Karpas-422 (cell line): ENCODE data around the gene ROBO1. TPM values are rescaled to one million over a fixed set of nuclear protein-coding genes. Genes with fewer than 3 reads are reported as not detected.

Experiments used
- DNase-seq: peaks from one replicate; pipeline ENCODE4 v3.0.0-alpha.2; 2015
- H2AFZ ChIP-seq: fragments of 200-600 bp; sonication (generic); 2 replicates; pipeline ENCODE4 v1.6.1; 2014; ENCODE audit warnings: antibody characterized with exemption, low read length, mixed read lengths
- H3K27ac ChIP-seq: fragments of 200-600 bp; sonication (generic); 2 replicates; pipeline ENCODE4 v1.5.1; 2014; ENCODE audit warnings: mild to moderate bottlenecking, low read length, moderate library complexity
- H3K27me3 ChIP-seq: fragments of 200-600 bp; sonication (generic); 2 replicates; pipeline ENCODE4 v1.6.1; 2014; ENCODE audit warnings: low read length, mixed read lengths
- H3K36me3 ChIP-seq: fragments of 200-600 bp; sonication (generic); 2 replicates; pipeline ENCODE4 v1.6.1; 2014; ENCODE audit warnings: low read length, mixed read lengths; ENCODE audit not compliant: insufficient read depth
- H3K4me1 ChIP-seq: fragments of 200-600 bp; sonication (generic); 2 replicates; pipeline ENCODE4 v1.6.1; 2014; ENCODE audit warnings: mild to moderate bottlenecking, low read length, mixed read lengths
- H3K4me2 ChIP-seq: fragments of 200-600 bp; sonication (generic); 2 replicates; pipeline ENCODE4 v1.6.1; 2014; ENCODE audit warnings: low read length, low read depth, mild to moderate bottlenecking; ENCODE audit not compliant: poor library complexity, severe bottlenecking
- H3K4me3 ChIP-seq: fragments of 200-600 bp; sonication (generic); 2 replicates; pipeline ENCODE4 v1.5.1; 2014; ENCODE audit warnings: mild to moderate bottlenecking, antibody characterized with exemption, low read length, mixed read lengths
- H3K79me2 ChIP-seq: fragments of 200-600 bp; sonication (generic); 2 replicates; pipeline ENCODE4 v1.6.1; 2014; ENCODE audit warnings: mild to moderate bottlenecking, low read length, mixed read lengths
- H3K9ac ChIP-seq: fragments of 200-600 bp; sonication (generic); 2 replicates; pipeline ENCODE4 v1.6.0; 2014; ENCODE audit warnings: low read length
- H3K9me2 ChIP-seq: fragments of 200-600 bp; sonication (generic), shearing (Covaris generic); replicated peaks from 2 replicates; pipeline ENCODE4 v1.6.0; 2014; ENCODE audit warnings: mild to moderate bottlenecking, low read length, moderate library complexity; ENCODE audit not compliant: insufficient read depth
- H3K9me3 ChIP-seq: fragments of 300-700, 200-600 bp; sonication (generic); 2 replicates; pipeline ENCODE4 v1.6.1; 2014; ENCODE audit warnings: low read length, mixed read lengths
- H4K20me1 ChIP-seq: fragments of 200-600 bp; sonication (generic); 2 replicates; pipeline ENCODE4 v1.6.1; 2014; ENCODE audit warnings: mild to moderate bottlenecking, antibody characterized with exemption, low read length, low read depth; ENCODE audit not compliant: insufficient read depth
- total RNA-seq: library from RNA; depleted of rRNA; stranded (reverse); fragments of >200 nt; shearing (Covaris generic); gene quantifications from 2 replicates; pipeline ENCODE4 v1.2.3, GENCODE V29; 2014; ENCODE audit warnings: low replicate concordance

The ROBO1 gene
- total RNA-seq, 1 experiment from 2014 or later = not detected

DNA sequence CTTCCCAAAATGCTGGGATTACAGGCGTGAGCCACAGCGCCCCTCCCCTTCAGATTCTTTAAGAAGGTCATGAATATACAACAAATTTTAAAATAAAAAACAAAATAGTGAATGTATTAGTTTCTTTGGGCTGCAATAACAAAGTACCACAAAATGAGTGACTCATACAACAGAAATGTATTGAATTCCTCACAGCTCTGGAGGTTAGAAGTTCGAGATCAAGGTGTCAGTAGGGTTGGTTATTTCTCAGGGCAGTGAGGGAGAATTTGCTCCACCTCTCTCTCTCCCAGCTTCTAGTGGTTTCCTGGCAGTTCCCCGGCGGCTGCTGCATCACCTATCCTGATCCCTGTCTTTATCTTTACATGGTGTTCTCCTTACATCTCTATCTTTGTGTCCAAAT, 804.0 kb downstream of the ROBO1 start:
- Histone ChIP-seq H3K4me1 (no peaks in the 10 kb centered on the region), H3K27me3 (no peaks in the 10 kb centered on the region), H3K9me2 (no peaks in the 10 kb centered on the region), H2AFZ (no peak overlapping the region), H3K9me3 (no peaks in the 10 kb centered on the region), H3K36me3 (no peaks in the 10 kb centered on the region), H3K79me2 (no peaks in the 10 kb centered on the region), H3K4me3 (no peak overlapping the region), H3K27ac (no peak overlapping the region), H3K9ac (no peak overlapping the region), H3K4me2 (no peak overlapping the region), H4K20me1 (no peaks in the 10 kb centered on the region)
- no peak for DNase-seq

DNA sequence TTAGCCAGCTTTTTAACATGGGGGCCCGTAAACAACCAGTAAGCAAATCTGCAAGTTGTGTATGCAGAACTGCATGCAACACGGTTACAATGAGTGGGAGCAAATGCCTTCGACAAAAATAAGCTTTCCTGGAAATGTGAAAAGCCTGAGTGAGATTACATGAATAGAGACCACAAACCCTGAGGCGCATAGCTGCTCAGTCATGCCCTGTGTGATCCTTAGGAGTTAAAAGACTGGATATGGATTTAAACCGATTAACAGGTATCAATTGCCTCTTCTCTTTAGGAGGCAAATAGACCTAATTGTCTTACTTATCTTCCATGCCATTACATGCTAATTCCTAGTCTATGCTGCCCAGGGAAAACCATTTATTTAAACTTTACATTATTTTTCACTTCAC, 810.3 kb downstream of the ROBO1 start:
- Histone ChIP-seq H2AFZ (no peak overlapping the region), H3K36me3 (no peaks in the 10 kb centered on the region), H3K9me3 (no peaks in the 10 kb centered on the region), H3K4me1 (no peaks in the 10 kb centered on the region), H3K4me2 (no peak overlapping the region), H4K20me1 (no peaks in the 10 kb centered on the region), H3K27ac (no peak overlapping the region), H3K79me2 (no peaks in the 10 kb centered on the region), H3K4me3 (no peak overlapping the region), H3K27me3 (no peaks in the 10 kb centered on the region), H3K9ac (no peak overlapping the region), H3K9me2 (no peaks in the 10 kb centered on the region)
- no peak for DNase-seq

DNA sequence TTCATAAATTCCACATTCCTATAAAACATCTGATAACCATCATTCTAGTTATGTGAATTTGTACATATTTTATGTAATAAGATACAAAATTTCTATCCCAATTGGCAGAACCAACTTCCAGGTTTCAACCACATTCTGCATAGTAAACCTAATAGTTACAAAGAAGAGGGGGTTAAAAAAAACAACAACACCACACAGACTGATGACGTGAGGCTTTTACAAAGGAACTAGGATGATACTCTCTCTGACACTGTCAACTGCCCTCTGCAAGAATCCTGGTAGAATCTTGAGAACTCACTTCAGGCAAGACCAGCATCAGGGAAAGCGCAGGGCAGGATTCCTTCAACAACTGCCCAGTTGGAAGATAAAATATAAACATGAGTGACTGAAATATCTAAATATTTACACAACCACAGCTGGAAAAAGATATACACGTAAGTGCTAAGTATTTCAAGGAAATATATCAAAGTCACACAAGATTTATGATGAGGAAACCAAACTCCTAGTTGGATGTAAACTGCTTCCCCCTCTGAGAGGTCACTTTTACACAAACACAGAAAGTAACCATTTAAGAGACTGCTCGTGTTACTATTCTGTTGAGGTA, 816.4 kb downstream of the ROBO1 start:
- Histone ChIP-seq H3K27ac (no peak overlapping the region), H3K27me3 (no peaks in the 10 kb centered on the region), H3K4me2 (no peak overlapping the region), H3K9ac (no peak overlapping the region), H2AFZ (no peak overlapping the region), H3K9me3 (no peaks in the 10 kb centered on the region), H3K4me3 (no peak overlapping the region), H3K36me3 (no peaks in the 10 kb centered on the region), H3K9me2 (no peaks in the 10 kb centered on the region), H3K4me1 (no peaks in the 10 kb centered on the region), H3K79me2 (no peaks in the 10 kb centered on the region), H4K20me1 (no peaks in the 10 kb centered on the region)
- no peak for DNase-seq

DNA sequence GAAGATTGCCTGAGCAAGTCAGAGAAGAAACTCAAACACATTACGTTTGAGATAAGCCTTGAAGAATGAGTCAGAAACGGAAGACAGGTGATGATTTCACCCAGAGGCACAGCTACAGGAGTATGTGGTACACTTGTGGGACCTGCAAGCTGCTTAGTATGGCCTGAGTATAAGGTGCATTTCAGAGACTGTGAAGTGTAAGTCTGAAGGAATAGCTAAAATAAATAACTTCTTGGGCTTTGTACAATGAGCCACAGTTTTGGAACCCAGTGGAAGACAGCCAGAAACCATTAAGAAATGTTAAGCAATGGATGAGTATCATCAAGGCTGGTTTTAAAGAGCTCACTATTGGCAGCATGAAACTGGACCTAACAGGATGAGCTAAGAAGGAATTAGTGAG, 826.2 kb downstream of the ROBO1 start:
- H3K4me3 ChIP-seq = no peak overlapping the region
- no peaks in the 10 kb centered on the region for H3K9me2 ChIP-seq
- no peak overlapping the region for H2AFZ ChIP-seq
- H4K20me1 ChIP-seq = no peaks in the 10 kb centered on the region
- peaks cover 6% of the 10 kb centered on the region for H3K4me1 ChIP-seq
- H3K9me3 ChIP-seq = no peaks in the 10 kb centered on the region
- no peak overlapping the region for H3K27ac ChIP-seq
- H3K36me3 ChIP-seq = no peaks in the 10 kb centered on the region
- no peak for DNase-seq
- no peaks in the 10 kb centered on the region for H3K27me3 ChIP-seq
- H3K4me2 ChIP-seq = no peak overlapping the region
- H3K9ac ChIP-seq = no peak overlapping the region
- H3K79me2 ChIP-seq = no peaks in the 10 kb centered on the region

DNA sequence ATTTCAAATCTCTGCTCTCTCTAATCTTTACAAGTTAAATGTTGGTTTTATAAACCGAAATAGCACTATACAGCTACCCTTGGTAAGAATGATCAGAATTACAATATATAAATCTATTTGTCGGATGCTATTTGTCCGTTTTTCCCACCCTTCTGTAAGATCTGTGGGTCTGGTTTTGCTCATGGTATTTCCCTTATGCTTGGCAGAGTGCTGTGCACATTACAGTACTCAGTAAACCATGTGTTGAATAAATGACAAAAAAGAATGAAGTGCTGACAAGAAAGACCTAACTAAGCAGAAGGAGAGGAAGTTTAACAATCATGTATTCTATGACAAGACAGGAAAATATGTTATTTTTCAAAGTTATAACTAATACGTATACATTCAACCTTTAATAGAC, 827.2 kb downstream of the ROBO1 start:
- Histone ChIP-seq H2AFZ (no peak overlapping the region), H3K9me2 (no peaks in the 10 kb centered on the region), H3K9me3 (no peaks in the 10 kb centered on the region), H3K36me3 (no peaks in the 10 kb centered on the region), H3K4me2 (no peak overlapping the region), H4K20me1 (no peaks in the 10 kb centered on the region), H3K4me3 (no peak overlapping the region), H3K4me1 (peaks cover 6% of the 10 kb centered on the region), H3K9ac (no peak overlapping the region), H3K27me3 (no peaks in the 10 kb centered on the region), H3K27ac (no peak overlapping the region), H3K79me2 (no peaks in the 10 kb centered on the region)
- DNase-seq = no peak

DNA sequence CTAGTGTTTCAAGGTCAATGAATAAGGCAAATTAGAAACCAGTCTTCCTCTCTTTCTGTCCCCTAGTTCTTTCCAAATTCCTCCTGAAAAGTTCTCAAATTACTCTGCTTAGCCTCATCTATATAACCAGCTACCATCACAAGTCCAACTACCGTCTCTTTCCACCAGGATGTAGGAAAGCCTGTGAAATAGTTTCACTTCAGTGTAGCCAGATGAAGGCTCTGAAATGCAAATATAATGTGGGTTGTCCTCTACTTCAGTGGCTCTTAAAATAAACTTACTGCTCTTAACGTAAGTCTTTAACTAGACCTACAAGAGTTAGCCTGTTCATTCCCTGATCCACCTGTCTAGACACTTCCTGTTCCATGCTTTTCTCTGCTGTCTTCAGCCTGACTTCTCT, 827.7 kb downstream of the ROBO1 start:
- no peaks in the 10 kb centered on the region for H3K36me3 ChIP-seq
- DNase-seq = no peak
- no peaks in the 10 kb centered on the region for H3K79me2 ChIP-seq
- H3K9me2 ChIP-seq = no peaks in the 10 kb centered on the region
- no peak overlapping the region for H3K4me3 ChIP-seq
- no peaks in the 10 kb centered on the region for H3K27me3 ChIP-seq
- no peak overlapping the region for H2AFZ ChIP-seq
- H4K20me1 ChIP-seq = no peaks in the 10 kb centered on the region
- no peaks in the 10 kb centered on the region for H3K9me3 ChIP-seq
- H3K9ac ChIP-seq = no peak overlapping the region
- H3K4me2 ChIP-seq = no peak overlapping the region
- H3K4me1 ChIP-seq = peaks cover 6% of the 10 kb centered on the region
- H3K27ac ChIP-seq = no peak overlapping the region

GRCh38 chr3:78937475-78937874, 830.3 kb downstream of the ROBO1 start:
- no peaks in the 10 kb centered on the region for H3K36me3 ChIP-seq
- H3K4me3 ChIP-seq = no peak overlapping the region
- no peaks in the 10 kb centered on the region for H4K20me1 ChIP-seq
- DNase-seq = no peak
- H3K4me2 ChIP-seq = no peak overlapping the region
- H3K9me3 ChIP-seq = no peaks in the 10 kb centered on the region
- H2AFZ ChIP-seq = no peak overlapping the region
- peaks cover 6% of the 10 kb centered on the region for H3K4me1 ChIP-seq
- H3K27ac ChIP-seq = no peak overlapping the region
- H3K79me2 ChIP-seq = no peaks in the 10 kb centered on the region
- no peak overlapping the region for H3K9ac ChIP-seq
- H3K27me3 ChIP-seq = no peaks in the 10 kb centered on the region
- H3K9me2 ChIP-seq = no peaks in the 10 kb centered on the region

DNA sequence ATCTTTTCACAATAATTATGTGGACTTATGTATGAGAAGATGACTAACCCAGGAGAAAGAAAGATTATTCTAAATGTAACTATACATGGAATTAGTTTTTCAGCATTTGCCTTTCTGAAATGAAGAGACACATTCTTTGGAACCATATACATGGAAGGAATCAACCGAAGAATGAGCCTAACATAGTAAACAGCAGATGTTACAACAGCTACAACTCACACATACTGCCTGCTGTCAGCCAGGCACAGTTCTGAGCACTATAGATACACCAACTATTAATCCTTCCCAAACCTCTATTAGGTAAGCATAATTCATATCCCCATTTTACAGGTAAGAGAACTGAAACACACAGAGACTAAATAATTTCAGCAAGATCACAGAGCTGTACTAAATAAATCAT, 840.0 kb downstream of the ROBO1 start:
- H4K20me1 ChIP-seq = no peaks in the 10 kb centered on the region
- no peak overlapping the region for H3K4me3 ChIP-seq
- no peak for DNase-seq
- H3K27ac ChIP-seq = no peak overlapping the region
- H3K79me2 ChIP-seq = no peaks in the 10 kb centered on the region
- no peak overlapping the region for H3K9ac ChIP-seq
- no peak overlapping the region for H3K4me2 ChIP-seq
- no peak overlapping the region for H2AFZ ChIP-seq
- H3K4me1 ChIP-seq = no peaks in the 10 kb centered on the region
- H3K9me2 ChIP-seq = no peaks in the 10 kb centered on the region
- H3K36me3 ChIP-seq = no peaks in the 10 kb centered on the region
- no peaks in the 10 kb centered on the region for H3K9me3 ChIP-seq
- H3K27me3 ChIP-seq = no peaks in the 10 kb centered on the region

- Histone ChIP-seq H3K4me2 (no peak overlapping the region), H4K20me1 (no peaks in the 10 kb centered on the region), H2AFZ (no peak overlapping the region), H3K27me3 (no peaks in the 10 kb centered on the region), H3K9ac (no peak overlapping the region), H3K27ac (no peak overlapping the region), H3K4me1 (no peaks in the 10 kb centered on the region), H3K9me3 (no peaks in the 10 kb centered on the region), H3K79me2 (no peaks in the 10 kb centered on the region), H3K9me2 (no peaks in the 10 kb centered on the region), H3K4me3 (no peak overlapping the region), H3K36me3 (no peaks in the 10 kb centered on the region)
- DNase-seq = no peak
These were observed 841.3 kb downstream of the ROBO1 start for GRCh38 chr3:78926523-78926922.
